HepG2 (cell line): ENCODE data around the gene CTNNBIP1. TPM values are rescaled to one million over a fixed set of nuclear protein-coding genes. Genes with fewer than 3 reads are reported as not detected.

ENCODE experiments used
- ATAC-seq: fragments of 200-7000 bp; cut with Tn5 transposase; 3 replicates; pipeline ENCODE4 v1.9.1; 2020; ENCODE audit warnings: mild to moderate bottlenecking, moderate library complexity
- BruUV-seq: library from RNA; stranded (reverse); fragments of 400-500 nt; replicated peaks from 2 replicates; lab custom pipeline; 2021; lab: Mats Ljungman, UMichigan
- CTCF ChIA-PET: fragments of 300-600 bp; formaldehyde crosslinking; extraction: SDS; loops from one replicate; lab custom pipeline; 2021; ENCODE audit warnings: low total read pairs, inconsistent platforms, low intra/inter-chr PET ratio; lab: Yijun Ruan, JAX
- POLR2A ChIA-PET: fragments of 350-600 bp; sonication (Branson Sonifier 250); formaldehyde crosslinking; loops from one replicate; lab custom pipeline; 2020; ENCODE audit warnings: antibody characterized with exemption, inconsistent platforms; lab: Yijun Ruan, JAX
- DNase-seq: peaks from one replicate; pipeline ENCODE4 v3.0.0-alpha.2; 2015; ENCODE audit warnings: low spot score
- FAIRE-seq: peaks from 3 replicates; lab custom pipeline; 2011; peaks lifted over from hg19 to GRCh38; lab: Jason Lieb, UNC
- H2AFZ ChIP-seq: one replicate; pipeline ENCODE4 v1.6.1; 2011; ENCODE audit warnings: low read length, inconsistent platforms
- H3K27ac ChIP-seq: fragments of 300-600 bp; 3 replicates; pipeline ENCODE4 v1.8.0; 2011; ENCODE audit warnings: mixed run types, mild to moderate bottlenecking, mixed read lengths, low read length, inconsistent platforms; ENCODE audit not compliant: insufficient read depth; ENCODE audit errors: extremely low read length
- H3K27me3 ChIP-seq, 2 experiments: fragments of 200-600 bp in 1 of 2; 2 replicates in 1 of 2; 3 replicates in 1 of 2; pipeline versions ENCODE4 v1.6.0 to v1.8.0; 2011; ENCODE audit warnings: low read length in 2 of 2, mild to moderate bottlenecking in 2 of 2, moderate library complexity in 2 of 2, inconsistent platforms in 1 of 2; ENCODE audit not compliant: insufficient read depth in 2 of 2, control insufficient read depth in 1 of 2
- H3K36me3 ChIP-seq, 2 experiments: fragments of 200-600 bp in 1 of 2; replicated peaks in 1 of 2; 2 replicates in 1 of 2; 3 replicates in 1 of 2; pipeline versions ENCODE4 v1.5.1 to v1.8.0; 2011; ENCODE audit warnings: low read length in 2 of 2, inconsistent platforms in 1 of 2; ENCODE audit not compliant: insufficient read depth in 2 of 2, control insufficient read depth in 1 of 2
- H3K4me1 ChIP-seq: 2 replicates; pipeline ENCODE4 v1.5.1; 2012; ENCODE audit warnings: low read length, inconsistent platforms; ENCODE audit not compliant: insufficient read depth
- H3K4me2 ChIP-seq: 2 replicates; pipeline ENCODE4 v1.6.0; 2011; ENCODE audit warnings: low read depth, low read length, inconsistent platforms
- H3K4me3 ChIP-seq, 3 experiments: fragments of 200-600 bp in 1 of 3; sonication (generic), shearing (Covaris generic) in 1 of 3; replicated peaks in 1 of 3; 2 replicates each; pipeline ENCODE4 v1.5.1; 2011 to 2016; ENCODE audit warnings: low read length in 3 of 3, inconsistent platforms in 2 of 3, low read depth in 2 of 3, mild to moderate bottlenecking in 2 of 3, control low read depth in 1 of 3, mixed read lengths in 1 of 3; ENCODE audit not compliant: insufficient read depth in 1 of 3
- H3K79me2 ChIP-seq: one replicate; pipeline ENCODE4 v1.6.1; 2011; ENCODE audit warnings: low read length, inconsistent platforms; ENCODE audit not compliant: insufficient read depth
- H3K9ac ChIP-seq: 2 replicates; pipeline ENCODE4 v1.6.0; 2011; ENCODE audit warnings: mild to moderate bottlenecking, low read depth, low read length, inconsistent platforms; ENCODE audit not compliant: insufficient read depth
- H3K9me3 ChIP-seq: 2 replicates; pipeline ENCODE4 v1.5.1; 2012; ENCODE audit warnings: mild to moderate bottlenecking, low read length
- H4K20me1 ChIP-seq: 2 replicates; pipeline ENCODE4 v1.6.0; 2011; ENCODE audit warnings: inconsistent platforms, mild to moderate bottlenecking, low read length, moderate library complexity; ENCODE audit not compliant: insufficient read depth
- ARNT ChIP-seq: fragments of 450-650 bp; IDR thresholded peaks from 2 replicates; pipeline ENCODE4 v1.6.1; 2017
- GABPB1 ChIP-seq: IDR thresholded peaks from 2 replicates; pipeline ENCODE4 v1.6.1; 2016; ENCODE audit warnings: mild to moderate bottlenecking, missing genetic modification reagents, moderate library complexity, missing compliant biosample characterization
- NRL ChIP-seq: sonication (generic); formaldehyde crosslinking; IDR thresholded peaks from 2 replicates; pipeline ENCODE4 v1.5.0; 2020; ENCODE audit warnings: missing genetic modification reagents, mild to moderate bottlenecking, moderate library complexity, borderline replicate concordance
- SRSF1 ChIP-seq: fragments of 200-400 bp; formaldehyde crosslinking; optimal IDR thresholded peaks from 2 replicates; pipeline ENCODE3; 2017; ENCODE audit warnings: mild to moderate bottlenecking, low read depth, low read length, moderate library complexity
- TBX2 ChIP-seq: sonication (generic); formaldehyde crosslinking; IDR thresholded peaks from 2 replicates; pipeline ENCODE4 v1.5.0; 2020; ENCODE audit warnings: missing genetic modification reagents, mild to moderate bottlenecking, borderline replicate concordance
- XRCC5 ChIP-seq: fragments of 200-400 bp; formaldehyde crosslinking; optimal IDR thresholded peaks from 2 replicates; pipeline ENCODE3; 2017; ENCODE audit warnings: mild to moderate bottlenecking, low read length
- ZNF12 ChIP-seq: sonication (generic); formaldehyde crosslinking; IDR thresholded peaks from 2 replicates; pipeline ENCODE4 v1.5.0; 2020; ENCODE audit warnings: missing genetic modification reagents
- ZNF446 ChIP-seq: sonication (generic); formaldehyde crosslinking; IDR thresholded peaks from 2 replicates; pipeline ENCODE4 v1.5.0; 2020; ENCODE audit warnings: mild to moderate bottlenecking, missing genetic modification reagents
- ZNF501 ChIP-seq: sonication (generic); formaldehyde crosslinking; IDR thresholded peaks from 2 replicates; pipeline ENCODE4 v1.5.1; 2020; ENCODE audit warnings: mild to moderate bottlenecking, moderate library complexity, missing genetic modification reagents
- ZNF75D ChIP-seq: sonication (generic); formaldehyde crosslinking; IDR thresholded peaks from 2 replicates; pipeline ENCODE4 v1.8.1; 2023; ENCODE audit warnings: missing genetic modification reagents, mild to moderate bottlenecking, borderline replicate concordance
- WGBS: methylation state at CpG from one replicate; pipeline ENCODE4 v1.1.6; 2017; ENCODE audit warnings: low lambda C conversion rate; 5-methylcytosine and 5-hydroxymethylcytosine counted together
- in situ Hi-C: cut with HindIII; loops from 2 replicates; pipeline ENCODE4 v1.10.0; 2017; ENCODE audit warnings: low pct_unique_long_range_greater_than_20kb; ENCODE audit not compliant: extremely low pct_ligation_motif_present
- intact Hi-C: fragments of 100-400 bp; cut with micrococcal nuclease; formaldehyde crosslinking; loops from one replicate; pipeline ENCODE4 v1.10.0; 2022; ENCODE audit not compliant: unreplicated experiment
- polyA plus RNA-seq, 8 experiments: library from polyadenylated mRNA; depleted of rRNA in 3 of 8; stranded (reverse) in 7 of 8; unstranded in 1 of 8; fragments of >200 nt; fragmentation: Illumina TruSeq in 4 of 8; extraction: Trizol in 4 of 8; gene quantifications; 2 replicates each; pipeline versions ENCODE4 v1.2.1 to v1.2.3, GENCODE V29; 2011 to 2016; ENCODE audit warnings: low read depth in 4 of 8, missing spikeins in 1 of 8, mixed read lengths in 1 of 8; ENCODE audit not compliant: insufficient read depth in 1 of 8
- total RNA-seq, 5 experiments: library from RNA; depleted of rRNA; stranded (reverse); fragments of >200 nt; fragmentation: Illumina TruSeq; extraction: Trizol; gene quantifications; 2 replicates each; pipeline ENCODE4 v1.2.3, GENCODE V29; 2016; ENCODE audit warnings: low read depth in 1 of 5
- TF ChIP-seq, protein P1 (sequence below): IDR thresholded peaks from 2 replicates; pipeline ENCODE4 v1.6.1; 2016; ENCODE audit warnings: mild to moderate bottlenecking
- TF ChIP-seq, protein P2 (sequence below): sonication (generic); formaldehyde crosslinking; IDR thresholded peaks from 2 replicates; pipeline ENCODE4 v1.5.0; 2020; ENCODE audit warnings: mild to moderate bottlenecking, missing genetic modification reagents, moderate library complexity
- TF ChIP-seq, protein P3 (sequence below): sonication (generic); formaldehyde crosslinking; IDR thresholded peaks from 2 replicates; pipeline ENCODE4 v1.4.0; 2020; ENCODE audit warnings: mild to moderate bottlenecking, missing genetic modification reagents
- TF ChIP-seq, protein P4 (sequence below): sonication (generic); formaldehyde crosslinking; IDR thresholded peaks from 2 replicates; pipeline ENCODE4 v1.8.0; 2022; ENCODE audit warnings: mild to moderate bottlenecking, missing genetic modification reagents; ENCODE audit not compliant: insufficient replicate concordance

The CTNNBIP1 gene
- total and polyA plus RNA-seq, 2 of the 13 experiments (the other 11 are each of a cell fraction or from before 2014, with no cell fraction given) = 71.7 to 83.0 TPM

DNA sequence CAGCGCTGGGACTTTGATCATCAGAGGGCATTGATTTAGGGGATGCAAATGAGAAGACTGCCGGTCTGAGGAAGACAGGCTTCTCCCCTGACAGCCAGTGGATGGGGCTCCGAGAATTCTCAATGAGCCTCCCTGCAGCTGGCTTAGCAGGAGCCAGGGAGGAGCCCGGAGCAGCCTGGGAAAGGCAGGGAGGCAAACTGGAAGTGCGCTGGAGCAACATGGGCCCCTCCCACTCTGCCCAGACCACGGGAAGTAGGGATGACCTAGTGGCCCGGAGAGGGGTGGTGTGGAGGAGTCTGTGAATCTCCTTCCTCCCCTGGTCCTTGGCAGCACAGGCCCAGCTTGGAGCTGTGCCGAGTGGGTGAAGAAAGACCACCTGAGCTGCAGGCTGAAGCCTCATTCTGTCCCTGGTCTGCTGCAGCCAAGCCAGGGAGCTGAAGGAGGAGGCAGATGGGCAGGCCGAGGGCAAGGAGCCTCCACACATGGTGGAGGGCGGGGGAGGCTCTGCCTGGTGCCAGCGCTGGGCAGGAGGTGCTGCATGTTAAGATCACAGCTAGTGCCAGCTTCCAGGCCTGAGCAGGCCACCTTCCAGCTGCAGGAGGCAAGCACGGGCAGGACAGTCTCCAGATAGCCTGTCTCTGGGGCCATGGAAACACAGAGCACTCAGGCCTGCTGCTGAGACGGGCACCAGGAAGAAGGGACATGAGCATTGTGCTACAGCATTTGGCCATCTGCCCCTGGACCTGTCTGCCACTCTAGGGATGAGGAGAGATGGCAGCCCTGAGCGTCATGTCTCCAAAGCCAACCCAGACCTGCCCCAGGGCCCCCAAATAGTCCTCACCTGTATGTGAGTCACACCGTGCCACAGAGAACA is 74.1 kb downstream of the CTNNBIP1 start:
- no TSS peak for BruUV-seq
- H3K4me1 ChIP-seq = peaks cover 30% of the 10 kb centered on the region
- ChIA-PET CTCF (no interaction called here), POLR2A (interaction anchor here (0.6 kb wide), 1 partner anchor 9 kb away, joined by 3 read pairs; no protein-coding TSS in a partner anchor)
- peak overlapping the region; percentile 51 to 73 (median 58) for H3K4me3 ChIP-seq
- no peaks in the 10 kb centered on the region for H3K27me3 ChIP-seq
- peak; percentile 92 for ATAC-seq
- no peaks in the 10 kb centered on the region for H3K36me3 ChIP-seq
- H4K20me1 ChIP-seq = no peaks in the 10 kb centered on the region
- peak overlapping the region; percentile 98 for H3K4me2 ChIP-seq
- WGBS = 8% methylated on average over 7 of the region's 15 CpGs
- DNase-seq = peak; percentile 42
- peak; percentile 64 for FAIRE-seq
- no peaks in the 10 kb centered on the region for H3K9me3 ChIP-seq
- intact Hi-C loops (no loop called here), in situ Hi-C loops (no loop called here)
- peak overlapping the region; percentile 62 for H2AFZ ChIP-seq
- H3K9ac ChIP-seq = peak overlapping the region; percentile 38
- no peak overlapping the region for H3K27ac ChIP-seq
- no peaks in the 10 kb centered on the region for H3K79me2 ChIP-seq
- TF ChIP-seq, protein P1, sequence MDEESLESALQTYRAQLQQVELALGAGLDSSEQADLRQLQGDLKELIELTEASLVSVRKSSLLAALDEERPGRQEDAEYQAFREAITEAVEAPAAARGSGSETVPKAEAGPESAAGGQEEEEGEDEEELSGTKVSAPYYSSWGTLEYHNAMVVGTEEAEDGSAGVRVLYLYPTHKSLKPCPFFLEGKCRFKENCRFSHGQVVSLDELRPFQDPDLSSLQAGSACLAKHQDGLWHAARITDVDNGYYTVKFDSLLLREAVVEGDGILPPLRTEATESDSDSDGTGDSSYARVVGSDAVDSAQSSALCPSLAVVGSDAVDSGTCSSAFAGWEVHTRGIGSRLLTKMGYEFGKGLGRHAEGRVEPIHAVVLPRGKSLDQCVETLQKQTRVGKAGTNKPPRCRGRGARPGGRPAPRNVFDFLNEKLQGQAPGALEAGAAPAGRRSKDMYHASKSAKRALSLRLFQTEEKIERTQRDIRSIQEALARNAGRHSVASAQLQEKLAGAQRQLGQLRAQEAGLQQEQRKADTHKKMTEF (CRISPR knock-in tag) = no peak
- 0 out of 2 replicates have a peak, but pooled peaks have one; percentile 30 for TF ChIP-seq NRL (CRISPR knock-in tag)
- TF ChIP-seq ZNF12 (CRISPR knock-in tag) = no peak
- TF ChIP-seq, protein P2, sequence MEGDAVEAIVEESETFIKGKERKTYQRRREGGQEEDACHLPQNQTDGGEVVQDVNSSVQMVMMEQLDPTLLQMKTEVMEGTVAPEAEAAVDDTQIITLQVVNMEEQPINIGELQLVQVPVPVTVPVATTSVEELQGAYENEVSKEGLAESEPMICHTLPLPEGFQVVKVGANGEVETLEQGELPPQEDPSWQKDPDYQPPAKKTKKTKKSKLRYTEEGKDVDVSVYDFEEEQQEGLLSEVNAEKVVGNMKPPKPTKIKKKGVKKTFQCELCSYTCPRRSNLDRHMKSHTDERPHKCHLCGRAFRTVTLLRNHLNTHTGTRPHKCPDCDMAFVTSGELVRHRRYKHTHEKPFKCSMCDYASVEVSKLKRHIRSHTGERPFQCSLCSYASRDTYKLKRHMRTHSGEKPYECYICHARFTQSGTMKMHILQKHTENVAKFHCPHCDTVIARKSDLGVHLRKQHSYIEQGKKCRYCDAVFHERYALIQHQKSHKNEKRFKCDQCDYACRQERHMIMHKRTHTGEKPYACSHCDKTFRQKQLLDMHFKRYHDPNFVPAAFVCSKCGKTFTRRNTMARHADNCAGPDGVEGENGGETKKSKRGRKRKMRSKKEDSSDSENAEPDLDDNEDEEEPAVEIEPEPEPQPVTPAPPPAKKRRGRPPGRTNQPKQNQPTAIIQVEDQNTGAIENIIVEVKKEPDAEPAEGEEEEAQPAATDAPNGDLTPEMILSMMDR (CRISPR knock-in tag) = peak; percentile 48
- TF ChIP-seq ZNF501 (CRISPR knock-in tag) = 0 out of 2 replicates have a peak, but pooled peaks have one; percentile 27
- TF ChIP-seq GABPB1 (CRISPR knock-in tag) = peak; percentile 44; the same call in 1 of the 2 replicates
- TF ChIP-seq XRCC5 = peak; percentile 46
- TF ChIP-seq ARNT = no peak
- TF ChIP-seq SRSF1 = peak; percentile 98
- TF ChIP-seq TBX2 (CRISPR knock-in tag) = peak; percentile 53
- TF ChIP-seq, protein P3, sequence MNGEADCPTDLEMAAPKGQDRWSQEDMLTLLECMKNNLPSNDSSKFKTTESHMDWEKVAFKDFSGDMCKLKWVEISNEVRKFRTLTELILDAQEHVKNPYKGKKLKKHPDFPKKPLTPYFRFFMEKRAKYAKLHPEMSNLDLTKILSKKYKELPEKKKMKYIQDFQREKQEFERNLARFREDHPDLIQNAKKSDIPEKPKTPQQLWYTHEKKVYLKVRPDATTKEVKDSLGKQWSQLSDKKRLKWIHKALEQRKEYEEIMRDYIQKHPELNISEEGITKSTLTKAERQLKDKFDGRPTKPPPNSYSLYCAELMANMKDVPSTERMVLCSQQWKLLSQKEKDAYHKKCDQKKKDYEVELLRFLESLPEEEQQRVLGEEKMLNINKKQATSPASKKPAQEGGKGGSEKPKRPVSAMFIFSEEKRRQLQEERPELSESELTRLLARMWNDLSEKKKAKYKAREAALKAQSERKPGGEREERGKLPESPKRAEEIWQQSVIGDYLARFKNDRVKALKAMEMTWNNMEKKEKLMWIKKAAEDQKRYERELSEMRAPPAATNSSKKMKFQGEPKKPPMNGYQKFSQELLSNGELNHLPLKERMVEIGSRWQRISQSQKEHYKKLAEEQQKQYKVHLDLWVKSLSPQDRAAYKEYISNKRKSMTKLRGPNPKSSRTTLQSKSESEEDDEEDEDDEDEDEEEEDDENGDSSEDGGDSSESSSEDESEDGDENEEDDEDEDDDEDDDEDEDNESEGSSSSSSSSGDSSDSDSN (CRISPR knock-in tag) = 0 out of 2 replicates have a peak, but pooled peaks have one; percentile 27
- peak; percentile 49; the same call in 1 of the 2 replicates for TF ChIP-seq ZNF446 (CRISPR knock-in tag)
- TF ChIP-seq, protein P4, sequence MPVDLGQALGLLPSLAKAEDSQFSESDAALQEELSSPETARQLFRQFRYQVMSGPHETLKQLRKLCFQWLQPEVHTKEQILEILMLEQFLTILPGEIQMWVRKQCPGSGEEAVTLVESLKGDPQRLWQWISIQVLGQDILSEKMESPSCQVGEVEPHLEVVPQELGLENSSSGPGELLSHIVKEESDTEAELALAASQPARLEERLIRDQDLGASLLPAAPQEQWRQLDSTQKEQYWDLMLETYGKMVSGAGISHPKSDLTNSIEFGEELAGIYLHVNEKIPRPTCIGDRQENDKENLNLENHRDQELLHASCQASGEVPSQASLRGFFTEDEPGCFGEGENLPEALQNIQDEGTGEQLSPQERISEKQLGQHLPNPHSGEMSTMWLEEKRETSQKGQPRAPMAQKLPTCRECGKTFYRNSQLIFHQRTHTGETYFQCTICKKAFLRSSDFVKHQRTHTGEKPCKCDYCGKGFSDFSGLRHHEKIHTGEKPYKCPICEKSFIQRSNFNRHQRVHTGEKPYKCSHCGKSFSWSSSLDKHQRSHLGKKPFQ (CRISPR knock-in tag) = no peak
- no peak for TF ChIP-seq ZNF75D (CRISPR knock-in tag)
